Measurements from ENCODE around the gene JAK3.

GRCh38 chr19:17848595-17849292 lies 962 bp upstream of the JAK3 start:
- TF ChIP-seq CTCF (IDR thresholded peaks at IDR 0.05 in 8 of 11, conservative IDR thresholded peaks at IDR 0.05 in 3 of 11) = no peak
- no peak for TF ChIP-seq POLR2A (IDR thresholded peaks at IDR 0.05)

All from spleen (tissue), 7 donors.